ENCODE results near the gene MCM5. TPM values are rescaled to one million over a fixed set of nuclear protein-coding genes. Genes with fewer than 3 reads are reported as not detected.

MCM5 gene
- total RNA-seq, 1 experiment from 2014 or later: 274 TPM

GRCh38 chr22:35380537-35381423 is 19.2 kb upstream of the MCM5 start, which contains the start of gene HMOX1:
TSS of gene HMOX1 (plus strand) at chr22:35381096. CDS start at chr22:35381174, 78 bp downstream.
- no peak within 1 kb of the TSS for H4K8ac ChIP-seq (replicated peaks; ENCODE audit: insufficient read length, low read depth, low read length)
- no peaks in the 10 kb centered on the region for H4K20me1 ChIP-seq (ENCODE audit: control insufficient read depth, insufficient read depth, insufficient read length)
- H2BK15ac ChIP-seq (ENCODE audit: low read depth, low read length): no peak within 1 kb of the TSS
- Mint-ChIP-seq H3K4me1 (peaks cover 48 to 56% of the 10 kb centered on the region in 2 experiments), H3K4me3 (peak within 1 kb of the TSS; percentile 66 to 82), H3K27ac (peak within 1 kb of the TSS in 2 of 3 experiments; percentile 35 to 72; a peak in 2 of 7 replicates), H3K9me3 (no peaks in the 10 kb centered on the region; a peak in 1 of 5 replicates), H3K27me3 (ENCODE audit: low read depth) (peaks cover 1% of the 10 kb centered on the region; the same call in 1 of the 2 replicates), H3K36me3 (ENCODE audit: insufficient read depth in 1 of 3, low read depth in 3 of 3) (peaks cover 0 to 24% (median 3%) of the 10 kb centered on the region in 3 experiments; a peak in 4 of 7 replicates)
- H4K5ac ChIP-seq (ENCODE audit: insufficient read length, low read depth, low read length): no peak within 1 kb of the TSS
- no peak within 1 kb of the TSS for H3K27ac ChIP-seq (ENCODE audit: insufficient read length, low read depth, low read length)
- H3K23ac ChIP-seq (ENCODE audit: insufficient read length, low read depth, low read length): no peak within 1 kb of the TSS
- H2BK12ac ChIP-seq (ENCODE audit: insufficient read length, low read depth, low read length): no peak within 1 kb of the TSS
- H3K79me1 ChIP-seq (ENCODE audit: insufficient read depth, low read depth, low read length, poor library complexity, severe bottlenecking): no peaks in the 10 kb centered on the region
- no peak within 1 kb of the TSS for H2AFZ ChIP-seq (ENCODE audit: low read length)
- peak within 1 kb of the TSS; percentile 70 for H3K9ac ChIP-seq (ENCODE audit: extremely low read depth, insufficient read length, low read length)
- no peak within 1 kb of the TSS for H3K4ac ChIP-seq (ENCODE audit: low read depth, low read length)
- H3T11ph ChIP-seq (ENCODE audit: low read length): no peak within 1 kb of the TSS
- H3K4me2 ChIP-seq (ENCODE audit: insufficient read depth, insufficient read length, low read length): peak within 1 kb of the TSS; percentile 87
- H3K27me3 ChIP-seq (ENCODE audit: insufficient read depth, low read length): no peaks in the 10 kb centered on the region
- no peak within 1 kb of the TSS for H2BK120ac ChIP-seq (ENCODE audit: low read depth, low read length, poor library complexity, severe bottlenecking)
- no CpG with 5 or more reads among the region's 47 CpGs for WGBS (ENCODE audit: extremely low coverage, insufficient read length, low lambda C conversion rate)
- no peak within 1 kb of the TSS for H3K56ac ChIP-seq (ENCODE audit: insufficient read length, low read depth, low read length)
- H4K91ac ChIP-seq (ENCODE audit: insufficient read length, low read depth, low read length): no peak within 1 kb of the TSS
- no peak within 1 kb of the TSS for H2BK5ac ChIP-seq (ENCODE audit: insufficient read length, low read length)
- peak; percentile 81 for DNase-seq
- H3K79me2 ChIP-seq (ENCODE audit: insufficient read depth, low read length): no peaks in the 10 kb centered on the region
- no peak within 1 kb of the TSS for H2BK20ac ChIP-seq (ENCODE audit: low read depth, low read length, poor library complexity, severe bottlenecking)
- H3K14ac ChIP-seq (ENCODE audit: insufficient read depth, low read length): peak within 1 kb of the TSS; percentile 89
- peak within 1 kb of the TSS; percentile 25 for H2AK5ac ChIP-seq (ENCODE audit: insufficient read length, low read length)
- no peaks in the 10 kb centered on the region for H3K9me3 ChIP-seq (ENCODE audit: control insufficient read depth, low read depth, low read length)
- peaks cover 5% of the 10 kb centered on the region; the same call in 1 of the 2 replicates for H3K4me1 ChIP-seq (ENCODE audit: insufficient read depth, low read length)
- TF ChIP-seq CTCF (conservative IDR thresholded peaks at IDR 0.05): no peak; the same call in 2 of the 3 replicates
- peak within 1 kb of the TSS; percentile 28 for H3K18ac ChIP-seq (ENCODE audit: insufficient read length, low read depth, low read length)
- H3K23me2 ChIP-seq (ENCODE audit: insufficient read length, low read depth, low read length, poor library complexity, severe bottlenecking): peaks cover 7% of the 10 kb centered on the region
